T47D (cell line): ENCODE data around the gene ZFP90.
"Not testable (repeated sequence)": the region's sequence is repeated elsewhere in the genome, so short reads cannot be mapped to it uniquely, and the experiment has no call there.

Source experiments
- DNase-seq, 2 experiments: peaks; one replicate each; pipeline versions ENCODE4 v3.0.0 to v3.0.0-alpha.2; 2011 to 2012; ENCODE audit warnings: low read depth in 1 of 2, low spot score in 1 of 2
- JUND ChIP-seq: IDR thresholded peaks from 2 replicates; pipeline ENCODE4 v1.6.1; 2012; ENCODE audit warnings: low read depth
- in situ Hi-C: cut with HindIII; loops from 2 replicates; pipeline ENCODE4 v1.10.0; 2016; ENCODE audit warnings: low sequenced_read_pairs, low pct_unique_long_range_greater_than_20kb

The ZFP90 gene

GRCh38 chr16:68538880-68539701, at the start of gene ZFP90:
Gene ZFP90, plus strand, starts transcription at chr16:68539291. Its CDS starts 502 bp downstream, at chr16:68539793.
- in situ Hi-C loops = no loop called here
- DNase-seq = peak; percentile 85 to 96
- TF ChIP-seq JUND = no peak

- no peak for TF ChIP-seq JUND
- in situ Hi-C loops = no loop called here
- no peak for DNase-seq
Measured at GRCh38 chr16:68490358-68490757, 48.7 kb upstream of the ZFP90 start.

- no peak for TF ChIP-seq JUND
- peak in 1 of 2 experiments; percentile 35 for DNase-seq
Measured at GRCh38 chr16:68490829-68491575, 48.1 kb upstream of the ZFP90 start.

GRCh38 chr16:68491576-68491950, 47.5 kb upstream of the ZFP90 start:
- DNase-seq = no peak
- no peak for TF ChIP-seq JUND
- in situ Hi-C loops = no loop called here

More at GRCh38 chr16:68490829-68491575, 48.1 kb upstream of the ZFP90 start:
- in situ Hi-C loops = no loop called here

- no peak for TF ChIP-seq JUND
- in situ Hi-C loops = no loop called here
- no peak for DNase-seq
Measured at GRCh38 chr16:68492151-68492542, 46.9 kb upstream of the ZFP90 start.

- in situ Hi-C loops = no loop called here
- no peak for DNase-seq
- TF ChIP-seq JUND = no peak
Measured at GRCh38 chr16:68492543-68493411, 46.3 kb upstream of the ZFP90 start.

GRCh38 chr16:68493412-68494070, 45.5 kb upstream of the ZFP90 start:
- DNase-seq = no peak
- no peak for TF ChIP-seq JUND
- in situ Hi-C loops = no loop called here

- DNase-seq, in situ Hi-C loops: not testable (repeated sequence)
Measured at GRCh38 chr16:68494261-68494660, 44.8 kb upstream of the ZFP90 start.

- DNase-seq = no peak
- in situ Hi-C loops = no loop called here
- TF ChIP-seq JUND = no peak
Measured at GRCh38 chr16:68496689-68497088, 42.4 kb upstream of the ZFP90 start.

- TF ChIP-seq JUND = no peak
- DNase-seq = peak in 1 of 2 experiments; percentile 33
- in situ Hi-C loops = no loop called here
Measured at GRCh38 chr16:68499006-68499405, 40.1 kb upstream of the ZFP90 start.

- TF ChIP-seq JUND = no peak
- in situ Hi-C loops = no loop called here
- no peak for DNase-seq
Measured at GRCh38 chr16:68503334-68503733, 35.8 kb upstream of the ZFP90 start.

GRCh38 chr16:68504066-68504465, 35.0 kb upstream of the ZFP90 start:
- no peak for TF ChIP-seq JUND
- no peak for DNase-seq
- in situ Hi-C loops = no loop called here
